NCI-H1694 (cell line): ENCODE measurements around the gene CCDC196.
A peak's percentile ranks its signal among the peaks of the same experiment; 100 is the strongest.

ENCODE experiments used
- DNase-seq: peaks from one replicate; lab custom pipeline; 2025; lab: John Stamatoyannopoulos, UW

Gene CCDC196, protein sequence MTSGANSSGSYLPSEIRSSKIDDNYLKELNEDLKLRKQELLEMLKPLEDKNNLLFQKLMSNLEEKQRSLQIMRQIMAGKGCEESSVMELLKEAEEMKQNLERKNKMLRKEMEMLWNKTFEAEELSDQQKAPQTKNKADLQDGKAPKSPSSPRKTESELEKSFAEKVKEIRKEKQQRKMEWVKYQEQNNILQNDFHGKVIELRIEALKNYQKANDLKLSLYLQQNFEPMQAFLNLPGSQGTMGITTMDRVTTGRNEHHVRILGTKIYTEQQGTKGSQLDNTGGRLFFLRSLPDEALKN

DNA sequence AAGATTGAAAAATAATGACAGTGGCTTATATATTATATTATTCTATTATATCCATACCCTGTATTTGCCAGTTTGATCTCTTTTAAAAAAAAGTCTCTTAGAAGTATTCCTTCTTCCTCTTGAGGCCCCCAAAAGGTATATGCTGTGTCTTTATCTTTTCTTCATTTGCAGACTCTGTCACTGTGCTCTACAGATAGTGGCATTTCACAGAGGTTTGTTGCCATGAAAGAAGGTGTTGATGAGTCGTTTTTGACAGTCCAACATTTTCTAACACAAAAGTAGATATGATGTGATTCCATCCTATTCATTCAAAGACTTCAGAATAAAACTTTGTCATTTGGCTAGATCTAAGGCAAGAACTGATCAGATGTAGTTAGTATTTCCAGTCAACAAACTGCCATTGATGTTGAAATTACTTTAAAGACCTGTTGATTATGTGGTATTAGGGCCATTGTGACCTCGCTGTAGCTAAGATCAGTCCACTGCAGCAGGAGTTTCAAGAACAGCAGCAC lies at the start of gene CCDC196:
Gene CCDC196 (plus strand): TSS at position 462 of the 512 bp plus-strand sequence. CDS start 132 bp downstream, outside the sequence.
- no peak for DNase-seq

DNA sequence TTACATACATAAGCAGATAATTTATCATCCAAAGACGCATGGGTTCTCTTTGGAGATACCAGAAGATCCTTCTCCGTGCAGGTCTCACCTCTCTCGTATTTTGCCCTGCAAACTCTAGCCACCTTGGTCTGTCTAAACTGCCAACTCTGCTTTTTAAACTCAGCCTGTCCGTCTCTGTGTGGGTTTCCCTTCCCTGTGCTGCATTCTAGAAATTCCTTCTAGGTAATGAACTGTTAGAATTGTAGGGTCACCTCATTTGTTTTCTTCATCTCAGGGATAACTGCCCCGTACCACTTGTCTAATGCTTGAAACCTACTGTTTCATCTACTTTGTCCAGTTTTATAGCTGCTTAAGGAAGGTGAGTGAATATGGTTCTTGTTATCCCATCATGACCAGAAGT lies 45.4 kb upstream of the CCDC196 start:
- no peak for DNase-seq

DNA sequence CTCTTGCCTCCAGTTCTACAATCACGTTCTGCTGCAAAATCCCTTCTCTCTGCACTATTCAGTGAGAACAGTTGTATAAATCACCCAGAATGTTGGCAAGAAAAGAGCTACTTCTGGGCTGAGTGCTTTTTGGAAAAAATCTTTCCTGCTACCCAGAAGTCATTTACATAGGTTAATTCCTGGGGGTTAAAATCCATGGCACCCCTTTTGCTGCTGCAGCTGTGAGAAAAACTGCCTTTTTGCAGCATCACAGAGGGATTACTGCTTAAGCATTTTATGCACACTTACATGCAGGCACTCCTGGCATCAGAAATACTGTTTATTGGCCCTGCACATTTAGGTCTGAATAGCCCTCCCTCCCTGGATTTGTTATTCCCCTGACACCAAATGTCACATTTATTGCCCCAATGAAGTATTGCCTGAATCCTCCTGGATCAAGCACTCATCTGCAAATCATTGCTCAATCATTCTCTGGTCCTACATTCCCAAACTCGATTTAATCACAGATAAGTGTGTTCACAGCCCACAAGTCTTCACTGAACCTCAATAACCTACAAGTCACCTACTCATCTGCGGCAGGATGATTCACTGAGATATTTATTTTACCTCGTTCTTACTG lies 43.1 kb upstream of the CCDC196 start:
- DNase-seq, result no peak

DNA sequence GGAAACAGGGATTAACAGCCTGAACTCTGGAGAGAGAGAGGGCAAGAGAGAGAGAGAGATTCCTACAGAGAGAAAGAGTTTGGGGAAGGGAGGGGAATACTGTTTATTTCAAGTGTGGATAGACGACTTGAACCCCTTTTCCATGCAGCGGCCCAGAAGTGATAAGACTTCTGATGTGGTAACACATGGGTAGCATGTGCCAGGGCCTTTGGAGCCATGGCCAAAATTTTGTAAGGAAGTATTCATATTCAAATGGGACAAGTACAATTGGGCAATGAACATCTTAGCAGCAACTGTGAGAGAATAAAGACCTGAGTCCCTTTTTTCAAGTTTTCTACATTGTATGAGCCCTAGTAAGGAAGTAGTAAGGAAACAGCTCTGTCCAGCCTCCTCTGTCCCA lies 42.4 kb upstream of the CCDC196 start:
- DNase-seq, result no peak

DNA sequence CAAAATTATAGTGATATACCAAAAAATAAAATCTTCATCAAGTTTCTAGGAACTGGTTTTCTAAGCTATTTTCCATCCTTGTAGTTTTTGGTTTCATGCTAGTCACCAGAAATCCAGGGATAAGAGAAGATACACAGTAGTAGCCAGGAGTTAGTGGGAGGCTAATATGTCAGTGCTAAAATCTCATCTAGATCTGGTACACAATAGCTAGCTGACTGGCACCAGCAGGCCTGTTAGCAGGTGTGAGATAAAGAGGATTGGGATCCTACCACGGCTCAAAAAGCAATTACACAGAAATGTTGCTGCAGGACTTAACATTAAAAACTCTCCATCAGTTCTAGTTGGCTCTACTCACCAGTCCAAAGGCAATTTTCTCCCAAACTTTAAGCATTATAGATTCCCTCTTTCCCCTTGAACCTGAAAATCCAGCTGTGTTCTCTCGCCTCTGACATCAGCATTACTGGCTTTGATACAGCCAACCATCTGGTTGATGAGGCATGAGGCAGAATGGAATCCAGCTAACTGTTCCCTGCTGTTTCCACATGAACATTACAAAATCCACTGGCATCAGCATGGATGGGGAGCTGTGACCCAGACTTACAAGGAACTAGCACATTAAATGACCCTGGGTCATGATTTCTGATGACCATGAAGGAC lies 41.8 kb upstream of the CCDC196 start:
- DNase-seq, result peak; percentile 24

DNA sequence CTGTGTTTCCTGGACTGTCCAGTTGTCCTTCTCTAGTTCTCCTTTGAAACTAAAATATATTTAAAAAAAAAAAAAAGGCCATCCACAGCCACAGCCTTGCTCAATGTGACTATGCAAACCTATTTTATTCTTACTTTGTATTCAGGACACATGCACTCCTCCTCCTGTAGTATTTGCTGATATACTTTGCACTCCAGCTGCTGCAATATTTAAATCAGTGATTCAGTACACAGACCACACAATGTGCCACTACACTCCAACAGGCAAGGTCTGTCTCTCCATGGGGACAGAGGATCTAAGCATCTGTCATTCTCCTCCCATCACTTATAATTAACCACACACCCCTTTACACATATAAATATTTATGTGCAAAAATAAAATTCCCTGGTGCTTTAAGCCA lies 40.2 kb upstream of the CCDC196 start:
- peak; percentile 80 for DNase-seq

DNA sequence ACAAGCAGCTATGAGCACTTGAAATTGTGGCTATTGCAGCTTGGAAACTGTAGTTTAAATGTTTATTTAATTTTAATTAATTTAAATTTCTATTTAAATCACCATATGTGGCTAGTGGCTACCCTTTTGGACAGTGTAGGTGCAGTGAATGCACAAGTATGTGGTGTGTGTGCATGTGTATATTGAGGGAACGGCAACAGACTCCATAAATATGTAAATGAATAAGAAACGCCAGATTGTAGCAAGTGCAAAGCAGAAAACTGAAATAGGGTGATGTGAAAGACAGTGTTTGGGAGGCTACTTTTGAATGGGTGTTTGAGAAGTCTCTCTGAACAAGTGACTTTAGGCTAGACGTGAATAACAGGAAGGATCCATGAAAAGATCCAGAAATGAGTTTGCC lies 32.7 kb upstream of the CCDC196 start:
- DNase-seq, result no peak

DNA sequence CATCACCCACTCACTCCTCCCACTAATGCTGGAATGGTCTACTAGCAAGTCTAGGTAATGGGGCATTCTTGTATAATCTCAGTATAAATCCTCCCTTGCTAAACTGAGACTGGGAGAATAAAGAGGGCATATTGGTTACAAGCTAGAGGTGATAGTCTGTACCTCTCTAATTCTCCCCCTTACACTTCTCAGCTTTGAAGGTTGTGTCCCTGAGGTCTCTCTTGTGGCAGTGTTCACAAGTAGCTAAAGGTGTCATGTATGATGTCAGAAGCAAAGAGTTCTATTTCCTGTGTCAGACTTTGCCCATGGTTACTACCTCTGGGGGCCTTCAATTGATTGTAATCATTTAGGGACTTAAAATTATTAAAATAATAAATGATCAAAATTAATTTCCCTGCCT lies 26.6 kb upstream of the CCDC196 start:
- DNase-seq, result no peak

DNA sequence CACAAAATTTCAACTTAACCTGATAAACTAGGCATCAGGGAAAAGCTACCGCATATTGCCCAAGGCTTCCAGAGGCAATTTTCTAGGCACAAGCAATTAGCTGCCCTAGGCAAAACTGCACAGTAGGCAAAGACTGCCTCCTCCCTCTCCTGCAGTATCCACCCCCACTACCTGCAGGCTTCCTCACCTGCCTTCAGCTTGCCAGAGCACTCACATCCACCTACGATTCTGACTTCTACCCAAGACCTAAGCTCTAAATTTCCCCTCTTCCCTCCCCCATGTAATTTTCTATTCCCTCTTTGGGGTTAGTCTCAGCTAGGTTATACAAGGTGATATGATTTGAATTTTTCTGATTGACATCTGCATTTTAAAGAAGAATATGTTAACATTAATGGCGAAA lies 21.9 kb upstream of the CCDC196 start:
- no peak for DNase-seq

DNA sequence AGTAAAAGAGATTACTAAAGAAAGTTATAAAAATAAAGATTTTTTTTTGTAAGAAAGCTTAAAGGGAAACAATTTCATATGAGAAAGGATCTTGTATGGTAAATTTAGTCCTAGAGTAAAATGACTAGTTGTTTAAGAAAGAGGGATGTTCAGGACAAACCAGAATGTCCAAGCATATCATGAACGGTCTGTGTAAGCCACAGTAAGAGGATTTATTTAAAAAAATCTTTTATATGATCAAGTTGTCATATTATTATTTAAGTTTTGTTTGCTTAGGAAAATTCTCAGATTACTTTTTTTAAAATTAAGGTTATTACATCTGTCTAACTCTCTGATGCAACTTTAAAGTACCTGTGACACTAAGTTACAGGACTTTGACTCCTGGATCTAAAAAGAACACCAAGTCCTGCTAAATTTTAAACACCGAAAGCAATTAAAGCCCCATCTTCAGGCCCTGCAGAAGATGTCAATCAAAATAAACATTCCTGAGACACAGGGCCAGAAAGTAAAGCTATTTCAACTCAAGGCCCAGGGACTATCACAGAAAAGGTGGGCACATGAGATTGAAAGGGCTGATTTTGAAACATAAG lies 17.3 kb upstream of the CCDC196 start:
- no peak for DNase-seq

DNA sequence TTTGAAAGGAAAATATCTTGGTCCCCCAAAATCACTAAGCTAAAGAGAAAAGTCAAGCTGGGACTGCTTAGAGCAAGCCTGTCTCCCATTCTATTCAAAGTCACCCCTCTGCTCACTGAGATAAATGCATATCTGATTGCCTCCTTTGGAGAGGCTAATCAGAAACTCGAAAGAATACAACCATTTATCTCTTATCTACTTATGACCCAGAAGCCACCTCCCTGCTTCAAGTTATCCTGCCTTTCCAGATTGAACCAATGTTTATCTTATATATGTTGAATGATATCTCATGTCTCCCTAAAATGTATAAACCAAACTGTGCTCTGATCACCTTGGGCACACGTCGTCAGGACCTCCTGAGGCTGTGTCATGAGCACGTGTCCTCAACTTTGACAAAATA lies 14.6 kb upstream of the CCDC196 start:
- DNase-seq, result no peak

DNA sequence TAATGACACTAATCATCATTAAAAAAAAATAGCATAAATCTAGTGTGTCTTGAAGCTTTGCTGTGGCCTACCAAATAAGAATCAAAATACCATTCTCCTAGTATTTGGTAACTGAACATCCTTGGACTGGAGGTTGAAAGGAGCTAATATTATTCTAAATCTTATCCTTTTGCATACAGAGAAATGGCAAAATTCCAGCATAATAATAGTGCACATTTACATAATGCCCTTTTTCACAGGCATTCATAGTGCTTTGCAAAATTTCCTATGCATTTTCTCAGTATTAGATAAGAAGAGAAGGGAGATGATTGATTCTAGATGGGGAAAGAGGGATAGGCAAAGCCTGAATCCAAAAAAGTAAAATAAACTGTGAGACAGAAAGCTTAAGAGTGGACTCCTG lies 13.9 kb upstream of the CCDC196 start:
- no peak for DNase-seq

DNA sequence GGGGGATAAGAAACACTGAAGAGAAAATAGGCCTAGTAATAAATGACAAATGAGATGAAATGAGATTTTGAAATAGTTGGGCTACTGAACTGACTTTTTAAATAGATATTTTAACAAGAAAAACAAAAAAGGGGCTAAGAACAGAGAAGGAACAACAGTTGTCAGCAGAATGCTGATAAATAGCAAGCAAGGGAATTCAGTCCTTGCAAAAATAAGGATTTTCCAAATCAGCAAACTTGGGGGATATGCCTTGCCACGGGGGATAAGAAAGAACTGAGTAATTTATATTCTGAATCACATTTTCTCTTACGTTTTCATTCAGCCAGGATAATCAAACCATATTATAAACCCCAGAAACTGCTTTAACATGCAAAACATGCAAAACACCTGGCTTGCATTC lies 12.9 kb upstream of the CCDC196 start:
- DNase-seq, result no peak

DNA sequence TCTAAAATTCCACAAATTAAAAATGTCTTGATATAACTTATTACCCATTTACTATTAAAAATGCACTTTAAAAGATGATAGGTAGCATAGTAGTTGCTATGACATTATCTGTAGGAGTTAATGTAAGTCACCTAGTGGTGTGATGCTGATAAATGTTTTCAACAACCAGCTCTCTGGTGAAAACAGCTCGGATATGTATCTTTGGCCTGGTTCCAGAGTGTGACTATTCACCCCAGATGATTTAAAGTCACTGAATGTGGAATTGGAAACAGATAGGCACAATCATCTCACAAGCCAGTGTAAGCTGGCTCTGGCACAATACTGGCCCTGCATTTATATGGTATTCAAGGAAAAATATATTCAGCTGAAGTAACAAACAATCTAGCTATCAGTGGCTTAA lies 9.2 kb upstream of the CCDC196 start:
- DNase-seq, result peak; percentile 34

DNA sequence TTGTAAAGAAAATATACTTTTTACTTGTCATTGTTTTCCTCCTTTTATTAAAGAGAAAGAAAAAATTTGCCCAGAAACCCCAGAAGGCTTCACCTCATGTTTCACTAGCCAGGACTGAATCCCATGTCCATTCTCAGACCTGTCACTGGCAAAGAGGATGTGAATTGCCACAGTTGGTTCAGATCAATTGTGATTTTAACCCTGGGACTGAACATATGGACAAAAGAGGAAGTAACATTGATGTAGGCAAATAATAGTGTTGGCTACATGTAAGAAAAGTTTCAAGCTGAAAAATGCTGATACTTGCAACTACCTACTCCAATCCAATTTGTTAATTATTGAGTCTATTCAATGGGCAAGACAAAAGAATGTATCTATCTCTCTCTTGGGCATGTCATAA lies 8.6 kb upstream of the CCDC196 start:
- no peak for DNase-seq

DNA sequence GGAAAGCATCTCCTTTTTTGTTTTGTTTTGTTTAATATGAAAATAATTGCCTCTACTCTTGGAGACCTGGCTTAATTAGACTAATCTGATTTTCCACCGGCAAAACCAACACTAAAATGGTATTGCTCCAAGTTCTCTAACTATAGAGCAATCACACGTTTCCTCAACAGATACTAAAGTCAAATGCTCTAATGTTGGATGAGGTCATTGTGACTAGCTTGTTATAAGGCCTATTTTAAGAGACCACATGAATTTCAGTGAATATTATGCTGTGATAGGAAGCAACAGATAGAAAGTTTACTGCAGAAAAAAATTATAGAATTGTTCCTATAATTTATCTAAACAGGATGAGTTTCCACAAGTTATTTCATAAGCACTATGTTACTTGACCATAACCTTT lies 3.3 kb upstream of the CCDC196 start:
- no peak for DNase-seq

DNA sequence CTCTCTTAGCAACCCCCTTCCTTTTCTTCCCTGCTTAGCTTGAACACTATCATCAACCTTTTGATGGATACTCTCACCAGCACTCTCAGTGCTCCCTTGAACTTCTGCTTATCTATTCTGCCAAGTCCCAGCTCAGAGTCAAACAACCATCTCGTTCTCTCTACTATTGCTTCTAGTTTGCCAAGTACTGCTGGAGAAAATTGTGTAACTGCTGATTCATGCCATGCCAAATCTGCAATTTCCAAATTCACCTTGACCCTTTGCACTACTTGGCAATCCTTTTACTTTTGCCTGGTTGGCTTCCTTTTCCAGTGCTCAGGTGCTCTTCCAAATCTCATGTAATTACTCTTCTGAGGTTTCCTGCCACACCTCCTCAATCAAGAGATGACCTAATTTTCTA lies 2.8 kb upstream of the CCDC196 start:
- DNase-seq, result no peak

DNA sequence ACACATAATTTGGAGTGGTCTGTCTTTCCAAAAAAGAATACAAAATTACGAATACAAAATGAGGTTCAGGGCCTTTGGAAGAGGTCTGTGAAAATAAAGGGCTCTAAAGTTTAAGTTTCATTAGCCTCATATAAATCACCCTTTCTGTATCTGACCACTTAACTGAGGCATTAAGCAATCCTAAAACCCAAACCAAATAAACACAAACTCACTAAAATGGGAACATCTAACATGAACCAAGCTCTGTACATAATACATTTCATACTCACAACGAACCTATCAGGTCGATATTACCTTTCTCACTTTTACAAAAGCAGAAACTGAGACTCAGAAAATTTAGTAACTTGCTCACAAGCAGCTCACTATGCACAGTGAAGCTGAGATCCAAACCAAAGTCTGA lies 1.1 kb upstream of the CCDC196 start:
- DNase-seq, result no peak

DNA sequence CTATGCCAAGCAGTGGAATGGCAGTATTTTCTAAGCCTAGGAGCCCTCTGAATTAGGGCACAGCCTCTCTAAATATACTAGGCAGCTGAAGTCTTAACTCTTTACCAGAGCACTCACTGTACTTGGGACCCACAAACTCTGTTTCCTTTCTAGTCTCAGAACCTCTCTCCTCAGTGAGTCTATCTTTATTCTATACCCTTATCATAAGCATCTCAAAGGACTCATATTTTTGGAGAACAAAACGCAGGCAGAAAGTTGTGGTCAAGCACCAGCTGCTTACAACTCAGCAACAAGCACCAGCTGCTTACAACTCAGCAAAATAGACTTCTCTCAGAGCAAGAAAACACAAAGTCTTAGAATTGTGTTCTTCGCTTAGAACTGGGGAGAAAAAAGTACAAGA lies 993 bp downstream of the CCDC196 start:
- DNase-seq, result no peak

DNA sequence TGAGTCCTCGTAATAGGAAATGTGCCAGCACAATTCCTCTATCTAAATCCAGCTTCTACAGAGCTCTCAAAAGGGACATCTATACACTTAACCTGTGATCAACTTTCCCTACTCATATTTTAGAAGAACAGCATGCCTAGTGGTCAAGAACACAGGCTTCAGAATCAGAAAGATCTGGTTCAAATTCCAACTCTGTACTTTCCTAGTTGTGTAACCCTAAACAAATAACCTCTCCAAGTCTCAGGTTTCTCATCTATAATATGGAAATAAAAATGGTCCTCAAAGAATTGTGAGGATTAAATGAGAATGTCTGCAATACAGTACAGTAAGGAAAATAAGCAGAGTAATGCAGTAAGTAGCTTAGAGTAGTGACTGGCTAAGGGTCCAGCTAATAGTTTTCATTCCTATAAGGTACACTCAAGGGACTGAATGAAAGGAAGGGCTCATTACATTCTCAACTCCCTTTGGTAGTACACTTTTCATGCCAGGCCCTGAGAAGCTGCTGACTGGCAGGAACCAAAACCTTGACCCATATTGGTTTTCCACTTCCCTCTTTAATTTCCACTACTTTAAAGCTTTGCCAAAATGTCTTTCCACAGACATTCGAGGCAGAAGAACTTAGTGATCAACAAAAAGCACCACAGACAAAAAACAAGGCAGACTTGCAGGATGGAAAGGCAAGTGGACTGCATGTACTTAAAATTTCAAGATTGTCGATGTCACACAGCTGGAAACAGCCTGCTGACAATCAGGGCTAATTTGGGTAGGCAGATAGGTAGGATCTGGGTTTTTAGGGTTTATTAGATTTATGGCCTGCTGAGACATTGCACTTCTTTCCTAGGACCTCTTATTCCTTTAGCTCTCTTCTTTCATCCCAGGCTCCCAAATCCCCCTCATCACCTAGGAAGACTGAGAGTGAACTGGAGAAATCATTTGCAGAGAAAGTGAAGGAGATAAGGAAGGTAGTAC lies 4.3 kb downstream of the CCDC196 start:
- no peak for DNase-seq

DNA sequence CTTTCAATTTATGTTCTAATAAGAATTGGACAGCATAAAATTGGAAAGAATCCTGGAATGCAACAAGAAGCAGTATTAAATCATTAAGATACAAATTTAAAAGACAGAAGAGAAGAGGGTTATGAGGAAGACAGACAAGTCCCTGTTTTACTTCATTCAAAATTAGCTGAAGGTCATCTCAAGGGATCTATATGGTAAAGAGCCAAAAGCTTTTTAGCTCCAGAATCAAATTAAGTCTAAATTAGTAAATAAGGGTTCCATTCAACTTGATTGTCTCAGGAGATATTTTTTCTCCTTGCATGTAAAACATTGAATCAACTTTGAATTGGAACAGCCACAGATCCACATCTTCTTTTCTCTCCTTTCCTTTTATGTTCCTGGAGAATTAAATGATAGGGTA lies 7.6 kb downstream of the CCDC196 start:
- DNase-seq, result no peak
